ENCODE data around the gene SEMA3E. TPM values are rescaled to one million over a fixed set of nuclear protein-coding genes. Genes with fewer than 3 reads are reported as not detected.

SEMA3E gene
- total RNA-seq, 4 donors from 2014 or later: 10.1 to 29.2 (median 15.8) TPM

DNA sequence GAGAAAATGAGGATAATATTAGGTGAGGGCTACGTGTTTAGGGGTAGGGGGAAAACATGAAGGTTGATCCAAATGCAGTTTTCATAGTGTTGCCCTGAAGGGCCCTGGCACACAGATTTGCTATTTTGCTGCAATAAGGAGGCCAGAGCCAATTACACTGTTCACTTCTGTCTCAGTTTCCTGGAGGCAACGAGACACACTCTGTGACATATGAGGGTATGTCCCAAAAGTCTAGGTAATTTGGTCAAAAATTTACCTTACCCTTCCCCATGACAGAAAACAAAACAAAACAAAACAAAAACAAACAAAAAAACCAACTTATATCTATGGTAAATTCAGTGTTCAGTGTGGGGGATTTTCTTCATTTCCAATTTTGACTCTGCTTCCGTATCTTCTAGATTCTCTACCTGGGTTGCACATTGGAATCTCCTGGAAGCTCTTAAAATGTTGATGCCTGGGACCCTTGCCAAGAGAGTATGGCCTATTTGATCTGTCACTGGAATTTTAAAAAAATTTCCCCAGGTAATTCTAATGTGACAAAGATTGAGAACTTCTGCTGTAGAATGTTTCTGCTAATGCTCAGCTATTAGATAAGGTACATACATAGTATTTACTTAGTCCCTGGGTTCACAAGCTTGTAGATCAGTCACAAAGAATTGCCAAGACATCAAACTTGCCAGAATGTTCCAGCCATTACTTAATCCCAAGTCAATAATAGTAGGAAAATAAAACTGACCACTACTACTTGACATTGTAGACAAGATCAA, 139.5 kb downstream of the SEMA3E start:
- no peak for DNase-seq (ENCODE audit: extremely low spot score)
- intact Hi-C loops (cut with DNase I): no loop called here
- H3K4me3 ChIP-seq: no peak overlapping the region
- H3K27ac ChIP-seq (replicated peaks in 1 of 4): no peak overlapping the region
- H3K36me3 ChIP-seq: no peaks in the 10 kb centered on the region
- no peak for TF ChIP-seq POLR2AphosphoS5 (IDR thresholded peaks at IDR 0.05)
- no peak for TF ChIP-seq EP300 (IDR thresholded peaks at IDR 0.05)
- TF ChIP-seq POLR2A (IDR thresholded peaks at IDR 0.05; ENCODE audit: low read depth): no peak
- TF ChIP-seq CTCF (IDR thresholded peaks at IDR 0.05): no peak
- 83% methylated on average over 3 of the region's 3 CpGs for WGBS
- no peaks in the 10 kb centered on the region for H3K4me1 ChIP-seq
- no peaks in the 10 kb centered on the region for H3K9me3 ChIP-seq
- H3K27me3 ChIP-seq: no peaks in the 10 kb centered on the region

DNA sequence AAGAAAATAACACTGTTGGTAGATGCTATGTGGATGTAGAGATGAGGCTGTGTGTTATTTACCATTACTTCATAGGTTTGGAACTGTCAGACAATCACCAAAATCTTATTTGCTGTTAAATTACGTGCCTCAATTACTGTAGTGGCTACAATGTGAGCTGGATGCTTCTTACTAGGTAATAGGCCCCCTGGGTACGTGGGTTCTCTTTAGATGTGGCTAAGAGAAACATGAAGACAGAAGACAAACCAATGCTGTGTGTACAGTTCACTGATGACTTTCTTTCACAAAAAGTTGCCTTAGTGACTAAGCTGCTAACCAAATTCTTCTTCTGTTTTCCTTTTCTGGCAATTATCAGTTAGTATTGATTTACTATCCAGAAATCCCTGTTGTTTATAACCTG, 144.6 kb downstream of the SEMA3E start:
- intact Hi-C loops (cut with DNase I): no loop called here
- no peak overlapping the region for H3K4me3 ChIP-seq

GRCh38 chr7:83502636-83503035, 146.3 kb downstream of the SEMA3E start:
- no peak for DNase-seq (ENCODE audit: extremely low spot score)
- Histone ChIP-seq H3K27me3 (no peaks in the 10 kb centered on the region), H3K4me3 (no peak overlapping the region), H3K27ac (replicated peaks in 1 of 4) (no peak overlapping the region), H3K4me1 (no peaks in the 10 kb centered on the region), H3K9me3 (no peaks in the 10 kb centered on the region), H3K36me3 (no peaks in the 10 kb centered on the region)
- WGBS: 90% methylated on average over 2 of the region's 2 CpGs
- TF ChIP-seq CTCF (IDR thresholded peaks at IDR 0.05): no peak
- TF ChIP-seq EP300 (IDR thresholded peaks at IDR 0.05): no peak
- no peak for TF ChIP-seq POLR2A (IDR thresholded peaks at IDR 0.05; ENCODE audit: low read depth)
- no peak for TF ChIP-seq POLR2AphosphoS5 (IDR thresholded peaks at IDR 0.05)
- intact Hi-C loops (cut with DNase I): no loop called here

More for the DNA sequence above, 144.6 kb downstream of the SEMA3E start:
- TF ChIP-seq EP300 (IDR thresholded peaks at IDR 0.05) (no peak), POLR2A (IDR thresholded peaks at IDR 0.05; ENCODE audit: low read depth) (no peak), CTCF (IDR thresholded peaks at IDR 0.05) (no peak), POLR2AphosphoS5 (IDR thresholded peaks at IDR 0.05) (no peak)
- Histone ChIP-seq H3K4me1 (no peaks in the 10 kb centered on the region), H3K9me3 (no peaks in the 10 kb centered on the region), H3K27ac (replicated peaks in 1 of 4) (no peak overlapping the region), H3K27me3 (no peaks in the 10 kb centered on the region), H3K36me3 (no peaks in the 10 kb centered on the region)
- no peak for DNase-seq (ENCODE audit: extremely low spot score)
- 83% methylated on average over 2 of the region's 2 CpGs for WGBS

- Histone ChIP-seq H3K4me3 (no peak overlapping the region), H3K27me3 (no peaks in the 10 kb centered on the region), H3K9me3 (no peaks in the 10 kb centered on the region), H3K27ac (replicated peaks in 1 of 4) (no peak overlapping the region), H3K36me3 (no peaks in the 10 kb centered on the region), H3K4me1 (no peaks in the 10 kb centered on the region)
- 90% methylated on average over 2 of the region's 2 CpGs for whole genome bisulfite sequencing
- DNase-seq (ENCODE audit: extremely low spot score): no peak
- intact Hi-C loops (cut with DNase I): no loop called here
- TF ChIP-seq POLR2AphosphoS5 (IDR thresholded peaks at IDR 0.05): no peak
- no peak for TF ChIP-seq EP300 (IDR thresholded peaks at IDR 0.05)
- TF ChIP-seq POLR2A (IDR thresholded peaks at IDR 0.05; ENCODE audit: low read depth): no peak
- no peak for TF ChIP-seq CTCF (IDR thresholded peaks at IDR 0.05)
Observed at GRCh38 chr7:83494683-83495082, 154.3 kb downstream of the SEMA3E start.

GRCh38 chr7:83492802-83493201, 156.1 kb downstream of the SEMA3E start:
- 89% methylated on average over 3 of the region's 3 CpGs for WGBS
- intact Hi-C loops (cut with DNase I): no loop called here
- Histone ChIP-seq H3K9me3 (no peaks in the 10 kb centered on the region), H3K36me3 (no peaks in the 10 kb centered on the region), H3K4me3 (no peak overlapping the region), H3K27ac (replicated peaks in 1 of 4) (no peak overlapping the region), H3K4me1 (no peaks in the 10 kb centered on the region), H3K27me3 (no peaks in the 10 kb centered on the region)
- DNase-seq (ENCODE audit: extremely low spot score): no peak
- no peak for TF ChIP-seq POLR2AphosphoS5 (IDR thresholded peaks at IDR 0.05)
- TF ChIP-seq EP300 (IDR thresholded peaks at IDR 0.05): no peak
- TF ChIP-seq POLR2A (IDR thresholded peaks at IDR 0.05; ENCODE audit: low read depth): no peak
- no peak for TF ChIP-seq CTCF (IDR thresholded peaks at IDR 0.05)
